AML-193 (cell line): Measurements from ENCODE around the gene DPY19L2.
"Not testable (repeated sequence)": the region's sequence is repeated elsewhere in the genome, so short reads cannot be mapped to it uniquely, and the experiment has no call there.

ENCODE experiments used
- DNase-seq, 2 experiments: peaks; one replicate each; lab custom pipeline; 2025; lab: John Stamatoyannopoulos, UW

Gene DPY19L2

GRCh38 chr12:63668028-63668799 lies at the start of gene DPY19L2:
DPY19L2 (minus strand) TSS chr12:63668493; CDS start chr12:63668393, 100 bp downstream.
- peak; percentile 36 to 45 for DNase-seq

GRCh38 chr12:63716891-63717290 lies 48.6 kb upstream of the DPY19L2 start:
- DNase-seq: not testable (repeated sequence)

- DNase-seq: not testable (repeated sequence)
These were observed 46.9 kb upstream of the DPY19L2 start for GRCh38 chr12:63715107-63715625.

DNA sequence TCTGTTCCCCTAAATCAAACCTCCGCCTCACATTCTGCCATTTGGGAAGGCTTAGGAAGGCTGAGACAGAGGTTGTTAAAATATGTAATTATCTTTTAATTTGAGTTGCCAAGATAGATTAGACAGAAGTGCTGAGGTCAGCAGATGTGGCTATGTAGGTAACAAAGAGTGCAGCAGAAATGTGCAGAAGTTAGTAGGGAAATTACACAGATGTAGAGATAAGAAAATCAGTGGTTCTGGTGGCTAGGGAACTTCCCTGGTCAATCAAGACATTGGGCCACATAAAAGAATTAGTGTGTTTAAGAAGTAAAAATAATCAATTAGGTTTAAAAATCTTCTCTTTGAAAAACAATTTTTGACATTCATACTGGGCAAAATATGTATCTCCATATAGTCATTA lies 46.1 kb upstream of the DPY19L2 start:
- not testable (repeated sequence) for DNase-seq

- DNase-seq: not testable (repeated sequence)
These were observed 45.4 kb upstream of the DPY19L2 start for GRCh38 chr12:63713681-63714075.

GRCh38 chr12:63712979-63713680 lies 44.8 kb upstream of the DPY19L2 start:
- DNase-seq: not testable (repeated sequence)

- not testable (repeated sequence) for DNase-seq
These were observed 44.2 kb upstream of the DPY19L2 start for GRCh38 chr12:63712376-63712974.

DNA sequence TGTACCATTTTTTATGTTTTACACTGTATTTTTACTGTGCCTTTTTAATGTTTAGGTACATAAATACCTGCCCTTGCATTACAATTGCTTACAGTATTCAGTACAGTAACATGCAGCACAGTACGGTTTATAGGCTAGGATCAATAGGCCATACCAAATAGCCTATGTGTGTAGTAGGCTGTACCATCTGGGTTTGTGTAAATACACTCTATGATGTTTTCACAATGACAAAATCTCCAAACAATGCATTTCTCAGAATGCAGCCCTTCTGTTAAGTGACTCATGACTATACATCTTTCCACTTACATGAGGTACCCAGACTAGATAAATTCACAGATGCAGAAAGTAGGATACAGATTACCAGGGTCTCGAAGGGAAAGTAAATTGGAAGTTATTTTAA lies 43.0 kb upstream of the DPY19L2 start:
- not testable (repeated sequence) for DNase-seq

GRCh38 chr12:63706336-63706735 lies 38.0 kb upstream of the DPY19L2 start:
- DNase-seq: no peak

DNA sequence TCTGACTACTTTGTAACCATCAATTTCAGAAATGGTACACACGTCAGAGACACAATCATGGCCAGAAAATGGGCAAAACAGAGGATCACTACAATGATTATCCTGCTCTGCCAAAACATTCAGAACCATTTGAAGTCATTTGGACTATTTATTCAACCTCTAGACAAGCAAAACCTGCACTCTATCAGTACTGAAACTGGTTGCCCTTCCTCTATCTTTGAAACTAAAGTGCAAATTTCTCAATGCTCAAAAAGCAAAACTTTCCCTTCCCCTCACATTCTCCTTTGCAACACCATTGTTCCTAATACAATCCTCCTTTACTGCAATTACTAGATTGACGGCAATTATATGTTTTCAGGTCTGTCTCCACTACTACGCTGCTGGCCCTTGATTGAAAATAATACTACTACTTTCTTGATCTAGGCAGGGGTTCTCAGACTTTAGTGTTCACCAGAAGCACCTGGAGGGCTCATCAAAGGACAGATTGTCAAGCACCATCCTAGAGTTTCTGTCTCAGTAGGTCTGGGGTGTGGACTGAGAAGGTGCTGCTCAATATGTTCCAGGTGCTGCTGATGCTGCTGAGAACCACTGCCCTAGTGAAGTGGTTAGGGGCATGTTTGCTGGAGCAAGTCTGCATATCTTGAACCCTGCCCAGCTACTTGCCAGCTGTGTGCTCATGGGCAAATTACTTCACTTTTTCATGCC lies 31.5 kb upstream of the DPY19L2 start:
- not testable (repeated sequence) for DNase-seq

DNA sequence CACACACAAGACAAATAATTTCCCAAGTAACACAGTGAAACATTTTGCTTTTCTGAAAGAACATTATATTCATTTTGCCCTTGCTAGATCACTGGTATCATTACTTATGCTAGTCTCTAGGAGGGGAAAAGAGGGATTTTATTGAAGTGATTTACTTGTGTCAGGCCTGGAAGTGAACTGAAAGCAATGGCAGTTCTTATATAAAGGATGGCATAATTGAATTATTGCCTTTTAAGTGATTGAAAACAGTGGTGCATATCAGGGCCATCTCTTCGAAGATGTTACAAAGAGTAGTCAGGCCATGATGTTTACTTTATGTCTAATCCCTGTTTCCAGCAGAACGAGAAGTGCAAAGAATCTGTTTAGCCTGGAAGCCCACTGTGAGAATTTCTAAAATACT lies 30.7 kb upstream of the DPY19L2 start:
- not testable (repeated sequence) for DNase-seq

GRCh38 chr12:63690837-63691236 lies 22.5 kb upstream of the DPY19L2 start:
- not testable (repeated sequence) for DNase-seq

- not testable (repeated sequence) for DNase-seq
These were observed 20.8 kb upstream of the DPY19L2 start for GRCh38 chr12:63689141-63689540.

DNA sequence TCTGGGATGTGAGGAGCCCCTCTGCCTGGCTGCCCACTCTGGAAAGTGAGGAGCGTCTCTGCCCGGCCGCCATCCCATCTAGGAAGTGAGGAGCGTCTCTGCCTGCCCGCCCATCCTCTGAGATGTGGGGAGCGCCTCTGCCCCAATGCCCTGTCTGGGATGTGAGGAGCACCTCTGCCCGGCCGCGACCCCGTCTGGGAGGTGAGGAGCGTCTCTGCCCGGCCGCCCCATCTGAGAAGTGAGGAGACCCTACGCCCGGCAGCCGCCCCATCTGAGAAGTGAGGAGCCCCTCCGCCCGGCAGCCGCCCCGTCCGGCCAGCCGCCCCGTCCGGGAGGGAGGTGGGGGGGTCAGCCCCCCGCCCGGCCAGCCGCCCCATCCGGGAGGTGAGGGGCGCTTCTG lies 18.3 kb upstream of the DPY19L2 start:
- DNase-seq: not testable (repeated sequence)

DNA sequence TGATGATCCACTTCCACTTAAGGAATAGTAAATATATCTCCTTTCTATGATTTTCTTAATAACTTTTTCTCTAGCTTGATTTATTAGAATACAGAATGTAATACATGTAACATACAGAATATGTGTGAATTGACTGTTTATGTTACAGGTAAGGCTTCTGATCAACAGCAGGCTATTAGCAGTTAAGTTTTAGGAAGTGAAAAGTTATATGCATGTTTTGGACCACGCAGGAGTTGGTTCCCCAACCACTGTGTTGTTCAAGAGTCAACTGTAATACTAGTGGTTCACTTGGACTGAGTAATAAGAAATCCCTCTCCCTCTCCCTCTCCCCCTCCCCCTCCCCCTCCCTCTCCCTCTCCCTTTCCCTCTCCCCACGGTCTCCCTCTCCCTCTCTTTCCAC lies 17.5 kb upstream of the DPY19L2 start:
- not testable (repeated sequence) for DNase-seq

- not testable (repeated sequence) for DNase-seq
These were observed 14.3 kb upstream of the DPY19L2 start for GRCh38 chr12:63682617-63683016.

- DNase-seq: not testable (repeated sequence)
These were observed 12.5 kb upstream of the DPY19L2 start for GRCh38 chr12:63680758-63681157.

DNA sequence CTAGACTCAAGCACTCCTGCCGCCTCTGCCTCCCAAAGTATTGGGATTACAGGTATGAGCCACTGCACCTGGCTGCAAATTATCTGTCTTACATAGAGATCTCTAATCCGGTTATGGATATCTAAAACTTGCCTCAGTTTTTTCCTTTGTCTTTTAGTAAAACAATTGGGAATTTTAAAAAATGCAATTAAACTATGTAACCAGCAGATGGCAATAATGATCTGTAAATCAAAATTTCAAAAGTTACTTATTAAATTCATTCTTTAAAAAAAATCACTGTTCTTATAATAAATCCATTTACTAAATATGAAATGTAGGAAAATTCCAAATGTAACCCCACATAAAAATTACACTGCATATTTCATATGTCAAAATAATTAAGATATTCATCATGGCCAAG lies 4.3 kb upstream of the DPY19L2 start:
- DNase-seq: peak in 1 of 2 experiments; percentile 9

DNA sequence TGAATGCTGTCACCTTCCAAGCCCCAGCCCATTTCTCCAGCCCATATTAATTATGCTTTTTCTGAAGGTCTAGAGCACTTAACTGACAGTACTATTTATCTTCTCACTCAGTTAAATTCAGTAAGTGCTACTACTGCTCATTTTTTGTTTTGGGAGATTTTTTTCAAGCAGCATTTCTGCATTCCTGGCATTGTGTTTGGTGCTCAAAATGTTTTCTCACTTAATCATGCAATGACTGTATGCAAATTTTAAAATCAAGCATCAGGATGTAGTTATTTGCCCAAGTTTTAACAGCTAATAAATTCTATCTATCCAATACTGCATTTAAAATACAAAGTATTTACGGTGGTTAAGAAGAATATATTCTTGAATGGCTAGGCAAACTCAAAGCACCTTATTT lies 1.6 kb upstream of the DPY19L2 start:
- DNase-seq: not testable (repeated sequence)

DNA sequence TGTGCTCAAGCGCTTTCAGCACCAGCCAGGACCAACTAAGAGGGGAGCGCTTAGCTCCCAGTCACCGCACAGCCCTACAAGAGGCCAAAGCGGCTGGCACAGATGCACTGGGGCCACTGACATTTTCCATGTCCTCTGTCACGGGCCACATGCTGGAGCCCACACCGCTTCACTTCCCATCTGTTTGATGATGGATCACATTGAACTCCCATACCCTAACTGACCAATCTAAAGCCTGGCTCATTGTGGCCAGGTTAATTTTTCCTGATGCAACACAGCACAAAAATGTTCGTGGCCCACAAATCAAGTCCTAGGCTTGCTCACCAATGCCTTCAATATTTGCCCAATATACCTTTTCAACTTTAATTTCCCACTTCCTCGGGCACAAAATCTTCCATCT lies 1.1 kb upstream of the DPY19L2 start:
- not testable (repeated sequence) for DNase-seq

DNA sequence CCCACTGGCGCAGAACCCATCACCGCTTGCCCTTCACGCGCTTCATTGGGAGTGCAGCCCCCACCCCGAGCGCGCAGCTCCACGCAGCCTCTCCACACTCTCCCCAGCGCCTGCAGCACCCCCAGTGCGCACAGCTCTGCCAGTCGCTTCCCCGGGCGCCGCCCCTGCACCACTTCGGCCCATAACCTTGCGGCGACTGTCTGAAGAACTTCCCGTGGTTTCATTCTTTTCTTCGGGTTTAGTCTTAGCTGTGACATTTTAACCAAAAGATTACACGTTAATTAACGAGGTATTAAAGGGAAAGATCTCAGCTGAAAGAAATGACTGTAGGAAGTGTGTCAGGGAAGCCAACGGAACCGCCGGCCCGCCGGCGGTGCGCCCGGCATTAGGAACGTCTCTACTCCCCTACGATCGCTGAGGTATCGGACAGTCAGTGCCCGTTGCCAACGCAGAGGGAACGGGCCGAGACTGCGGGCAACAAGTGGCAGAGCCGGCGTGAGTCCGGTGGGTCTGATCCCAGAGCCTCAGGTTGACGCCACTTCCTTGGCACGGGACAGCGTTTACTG lies 590 bp upstream of the DPY19L2 start:
- DNase-seq: peak in 1 of 2 experiments; percentile 19
